Astrocyte (in vitro differentiated cells and primary cell): ENCODE measurements around the gene FHIT. TPM values are rescaled to one million over a fixed set of nuclear protein-coding genes. Genes with fewer than 3 reads are reported as not detected.

Experiments
- DNase-seq: peaks from one replicate; pipeline ENCODE4 v3.0.0-alpha.2; 2010; ENCODE audit warnings: low read depth
- FAIRE-seq: peaks from 2 replicates; lab custom pipeline; 2011; peaks lifted over from hg19 to GRCh38; lab: Jason Lieb, UNC
- H2AFZ ChIP-seq: 2 replicates; pipeline ENCODE4 v1.6.0; 2012; ENCODE audit warnings: low read depth, low read length, inconsistent platforms
- H3K27ac ChIP-seq: 2 replicates; pipeline ENCODE4 v1.5.1; 2011; ENCODE audit warnings: low read depth, low read length, inconsistent platforms
- H3K27me3 ChIP-seq: 2 replicates; pipeline ENCODE4 v1.6.0; 2011; ENCODE audit warnings: low read length, inconsistent platforms; ENCODE audit not compliant: insufficient read depth
- H3K36me3 ChIP-seq: 2 replicates; pipeline ENCODE4 v1.5.1; 2011; ENCODE audit warnings: low read length, inconsistent platforms; ENCODE audit not compliant: insufficient read depth
- H3K4me1 ChIP-seq: 2 replicates; pipeline ENCODE4 v1.5.1; 2011; ENCODE audit warnings: low read length, inconsistent platforms; ENCODE audit not compliant: insufficient read depth
- H3K4me2 ChIP-seq: 2 replicates; pipeline ENCODE4 v1.6.0; 2012; ENCODE audit warnings: low read length, inconsistent platforms
- H3K4me3 ChIP-seq: 2 replicates; pipeline ENCODE4 v1.5.1; 2011; ENCODE audit warnings: low read depth, mild to moderate bottlenecking, low read length, inconsistent platforms; ENCODE audit not compliant: insufficient read depth
- H3K79me2 ChIP-seq: 2 replicates; pipeline ENCODE4 v1.6.0; 2012; ENCODE audit warnings: mild to moderate bottlenecking, low read length, inconsistent platforms; ENCODE audit not compliant: insufficient read depth
- H3K9ac ChIP-seq: 2 replicates; pipeline ENCODE4 v1.6.0; 2012; ENCODE audit warnings: mild to moderate bottlenecking, low read length, inconsistent platforms
- H3K9me3 ChIP-seq: 2 replicates; pipeline ENCODE4 v1.5.1; 2012; ENCODE audit warnings: low read depth, mild to moderate bottlenecking, low read length, inconsistent platforms; ENCODE audit not compliant: insufficient read depth
- H4K20me1 ChIP-seq: 2 replicates; pipeline ENCODE4 v1.6.0; 2012; ENCODE audit warnings: low read length, inconsistent platforms; ENCODE audit not compliant: insufficient read depth
- H3K27ac Mint-ChIP-seq: one replicate; pipeline ENCODE4 v1.8.0; 2021; ENCODE audit warnings: mild to moderate bottlenecking, mixed read lengths; ENCODE audit not compliant: unreplicated experiment
- H3K27me3 Mint-ChIP-seq: one replicate; pipeline ENCODE4 v1.8.0; 2021; ENCODE audit warnings: low read depth, mixed read lengths; ENCODE audit not compliant: unreplicated experiment
- H3K36me3 Mint-ChIP-seq: one replicate; pipeline ENCODE4 v1.8.0; 2021; ENCODE audit warnings: low read depth, mixed read lengths; ENCODE audit not compliant: unreplicated experiment
- H3K4me1 Mint-ChIP-seq: one replicate; pipeline ENCODE4 v1.8.0; 2021; ENCODE audit warnings: low read depth, mixed read lengths; ENCODE audit not compliant: unreplicated experiment
- H3K4me3 Mint-ChIP-seq: one replicate; pipeline ENCODE4 v1.8.0; 2021; ENCODE audit warnings: mild to moderate bottlenecking, moderate library complexity, mixed read lengths; ENCODE audit not compliant: unreplicated experiment
- H3K9me3 Mint-ChIP-seq: one replicate; pipeline ENCODE4 v1.8.0; 2021; ENCODE audit warnings: mild to moderate bottlenecking, mixed read lengths; ENCODE audit not compliant: unreplicated experiment
- EZH2 ChIP-seq: IDR thresholded peaks from 2 replicates; pipeline ENCODE4 v1.6.1; 2012; ENCODE audit warnings: mild to moderate bottlenecking, low read length, inconsistent platforms; ENCODE audit not compliant: insufficient read depth
- total RNA-seq: library from RNA; stranded (reverse); gene quantifications from 2 replicates; pipeline ENCODE4 v1.2.1, GENCODE V29; 2021
- TF ChIP-seq, protein P1 (sequence below): IDR thresholded peaks from 2 replicates; pipeline ENCODE4 v1.5.1; 2011; ENCODE audit warnings: low read depth, mild to moderate bottlenecking, inconsistent platforms, low read length, moderate library complexity; ENCODE audit not compliant: insufficient read depth

Gene FHIT
- total RNA-seq, 1 donor from 2014 or later: 6.7 TPM

DNA sequence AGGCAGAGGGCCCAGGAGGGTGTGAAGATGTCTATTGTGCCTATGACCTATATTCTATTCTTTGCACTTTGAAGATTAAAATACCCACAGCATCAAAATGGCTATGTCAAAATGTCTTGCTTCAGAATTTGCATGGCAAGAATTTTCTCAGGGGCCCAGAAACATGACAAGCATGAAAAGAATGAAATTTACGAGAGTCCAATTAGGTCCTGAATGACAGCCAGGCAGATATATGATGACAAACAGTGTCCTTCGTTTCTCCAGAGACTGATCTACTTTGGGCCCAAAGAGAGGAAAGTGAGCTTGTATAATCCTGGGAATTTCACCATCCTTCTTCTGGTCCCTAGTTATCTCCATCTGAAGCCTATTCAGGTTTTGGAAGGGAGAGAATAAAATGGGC, 609.9 kb downstream of the FHIT start:
- TF ChIP-seq EZH2: no peak
- TF ChIP-seq, protein P1, sequence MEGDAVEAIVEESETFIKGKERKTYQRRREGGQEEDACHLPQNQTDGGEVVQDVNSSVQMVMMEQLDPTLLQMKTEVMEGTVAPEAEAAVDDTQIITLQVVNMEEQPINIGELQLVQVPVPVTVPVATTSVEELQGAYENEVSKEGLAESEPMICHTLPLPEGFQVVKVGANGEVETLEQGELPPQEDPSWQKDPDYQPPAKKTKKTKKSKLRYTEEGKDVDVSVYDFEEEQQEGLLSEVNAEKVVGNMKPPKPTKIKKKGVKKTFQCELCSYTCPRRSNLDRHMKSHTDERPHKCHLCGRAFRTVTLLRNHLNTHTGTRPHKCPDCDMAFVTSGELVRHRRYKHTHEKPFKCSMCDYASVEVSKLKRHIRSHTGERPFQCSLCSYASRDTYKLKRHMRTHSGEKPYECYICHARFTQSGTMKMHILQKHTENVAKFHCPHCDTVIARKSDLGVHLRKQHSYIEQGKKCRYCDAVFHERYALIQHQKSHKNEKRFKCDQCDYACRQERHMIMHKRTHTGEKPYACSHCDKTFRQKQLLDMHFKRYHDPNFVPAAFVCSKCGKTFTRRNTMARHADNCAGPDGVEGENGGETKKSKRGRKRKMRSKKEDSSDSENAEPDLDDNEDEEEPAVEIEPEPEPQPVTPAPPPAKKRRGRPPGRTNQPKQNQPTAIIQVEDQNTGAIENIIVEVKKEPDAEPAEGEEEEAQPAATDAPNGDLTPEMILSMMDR: no peak
- peaks cover 8% of the 10 kb centered on the region for H3K4me1 Mint-ChIP-seq

DNA sequence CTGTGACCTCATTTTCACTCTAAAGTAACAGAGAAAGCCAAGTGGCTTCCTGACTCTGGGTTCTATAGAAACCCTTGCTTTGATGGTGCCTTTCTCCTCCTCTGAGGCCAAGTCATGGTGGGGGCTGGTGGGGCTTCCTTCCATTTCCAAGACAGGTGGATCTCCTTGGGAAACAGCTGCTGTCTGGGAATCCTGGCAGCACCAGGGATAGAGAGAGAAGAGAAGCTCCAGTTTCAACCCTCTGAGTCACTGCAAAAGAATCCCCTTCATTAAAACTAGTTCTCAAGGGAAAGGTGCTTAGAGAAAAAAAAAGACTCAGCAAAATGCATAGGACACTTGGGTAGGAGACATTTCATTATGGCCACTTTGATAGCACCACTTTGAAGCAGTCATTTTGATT, 614.4 kb downstream of the FHIT start:
- Histone ChIP-seq H3K4me1 (no peaks in the 10 kb centered on the region), H3K4me2 (no peak overlapping the region), H3K27me3 (peaks cover 3% of the 10 kb centered on the region), H3K36me3 (no peaks in the 10 kb centered on the region), H2AFZ (no peak overlapping the region), H3K9me3 (no peaks in the 10 kb centered on the region), H3K9ac (no peak overlapping the region), H3K4me3 (no peak overlapping the region), H3K79me2 (no peaks in the 10 kb centered on the region), H4K20me1 (no peaks in the 10 kb centered on the region), H3K27ac (no peak overlapping the region)
- H3K4me1 Mint-ChIP-seq: peaks cover 8% of the 10 kb centered on the region
- H3K27me3 Mint-ChIP-seq: no peaks in the 10 kb centered on the region
- peak overlapping the region; percentile 80 for H3K27ac Mint-ChIP-seq
- no peak overlapping the region for H3K4me3 Mint-ChIP-seq
- no peak for FAIRE-seq
- DNase-seq: peak; percentile 61
- no peaks in the 10 kb centered on the region for H3K36me3 Mint-ChIP-seq
- TF ChIP-seq, protein P1: no peak
- TF ChIP-seq EZH2: no peak
- H3K9me3 Mint-ChIP-seq: no peaks in the 10 kb centered on the region

More for the DNA sequence above, 609.9 kb downstream of the FHIT start:
- Mint-ChIP-seq H3K9me3 (no peaks in the 10 kb centered on the region), H3K27me3 (peaks cover 1% of the 10 kb centered on the region), H3K27ac (no peak overlapping the region), H3K4me3 (no peak overlapping the region), H3K36me3 (no peaks in the 10 kb centered on the region)
- H3K9me3 ChIP-seq: no peaks in the 10 kb centered on the region
- FAIRE-seq: no peak
- no peaks in the 10 kb centered on the region for H3K4me1 ChIP-seq
- H3K4me3 ChIP-seq: no peak overlapping the region
- H3K9ac ChIP-seq: no peak overlapping the region
- no peaks in the 10 kb centered on the region for H3K36me3 ChIP-seq
- H3K27ac ChIP-seq: no peak overlapping the region
- H2AFZ ChIP-seq: no peak overlapping the region
- no peak for DNase-seq
- no peaks in the 10 kb centered on the region for H3K27me3 ChIP-seq
- H4K20me1 ChIP-seq: no peaks in the 10 kb centered on the region
- no peaks in the 10 kb centered on the region for H3K79me2 ChIP-seq
- H3K4me2 ChIP-seq: no peak overlapping the region

DNA sequence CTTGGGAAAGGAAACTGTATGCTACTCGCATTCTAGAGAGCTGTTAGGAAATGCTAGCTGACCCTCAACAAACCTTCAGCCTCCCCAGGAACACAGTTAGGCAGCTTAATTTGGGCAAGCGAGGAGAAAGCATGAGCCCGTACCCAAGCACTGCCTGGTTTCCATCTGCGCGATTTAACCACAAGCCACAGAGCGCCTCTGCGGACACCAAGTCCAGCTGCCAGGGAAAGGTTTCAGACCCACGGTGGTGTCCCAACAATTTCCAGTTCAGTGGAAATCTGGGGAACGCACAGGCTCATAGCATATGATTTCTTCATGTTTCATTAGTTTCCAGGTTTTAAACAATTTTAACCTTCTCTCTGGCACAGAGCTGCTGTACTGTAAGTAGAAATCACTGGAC, 617.6 kb downstream of the FHIT start:
- Mint-ChIP-seq H3K36me3 (no peaks in the 10 kb centered on the region), H3K27me3 (peaks cover 4% of the 10 kb centered on the region)

More for the DNA sequence above, 617.6 kb downstream of the FHIT start:
- TF ChIP-seq EZH2: no peak
- TF ChIP-seq, protein P1: no peak
- Mint-ChIP-seq H3K9me3 (no peaks in the 10 kb centered on the region), H3K27ac (no peak overlapping the region), H3K4me1 (peaks cover 8% of the 10 kb centered on the region), H3K4me3 (no peak overlapping the region)
- H3K4me3 ChIP-seq: no peak overlapping the region
- DNase-seq (no peak), FAIRE-seq (no peak)
- no peaks in the 10 kb centered on the region for H3K36me3 ChIP-seq
- H3K27me3 ChIP-seq: peaks cover 3% of the 10 kb centered on the region
- H4K20me1 ChIP-seq: no peaks in the 10 kb centered on the region
- no peak overlapping the region for H3K27ac ChIP-seq
- H3K9ac ChIP-seq: no peak overlapping the region
- no peaks in the 10 kb centered on the region for H3K79me2 ChIP-seq
- no peaks in the 10 kb centered on the region for H3K4me1 ChIP-seq
- H3K9me3 ChIP-seq: no peaks in the 10 kb centered on the region
- H2AFZ ChIP-seq: no peak overlapping the region
- no peak overlapping the region for H3K4me2 ChIP-seq
